ENCODE data around the gene RESP18. TPM values are rescaled to one million over a fixed set of nuclear protein-coding genes. Genes with fewer than 3 reads are reported as not detected.

The RESP18 gene
- total and polyA plus RNA-seq, 2 donors (not counting 1 experiment from before 2014, with no cell fraction given), result not detected

GRCh38 chr2:219278655-219279150, 53.8 kb downstream of the RESP18 start:
- H3K36me3 ChIP-seq (replicated peaks in 1 of 2; ENCODE audit: control extremely low read depth in 1 of 2, control insufficient read depth in 1 of 2, extremely low read depth in 1 of 2, insufficient read depth in 2 of 2, low read length in 1 of 2), result peaks cover 2 to 37% of the 10 kb centered on the region in 2 experiments
- intact Hi-C loops (cut with micrococcal nuclease), result loop anchor here (1.0 to 10.0 kb wide), 13 partner anchors 16 to 398 kb away; partner anchors contain the start of genes ABCB6, ANKZF1, ATG9A and CNPPD1
- H3K9ac ChIP-seq (ENCODE audit: low read length), result peak overlapping the region; percentile 65
- peaks cover 50% of the 10 kb centered on the region for H3K4me1 Mint-ChIP-seq
- peaks cover 32 to 48% of the 10 kb centered on the region in 2 donors for H3K4me1 ChIP-seq (ENCODE audit: control insufficient read depth in 2 of 2, insufficient read depth in 2 of 2, low read length in 2 of 2)
- H3K4me3 Mint-ChIP-seq, result peak overlapping the region; percentile 92
- H3K27me3 ChIP-seq (replicated peaks in 1 of 4; ENCODE audit: control extremely low read depth in 1 of 4, control insufficient read depth in 3 of 4, insufficient read depth in 4 of 4, low read length in 3 of 4), result no peaks in the 10 kb centered on the region
- peak overlapping the region; percentile 20 for H2AFZ ChIP-seq (ENCODE audit: insufficient read depth, low read depth, low read length, poor library complexity, severe bottlenecking)
- DNase-seq, result no peak
- H3K9me3 Mint-ChIP-seq (ENCODE audit: insufficient read depth), result no peaks in the 10 kb centered on the region
- H3K27me3 Mint-ChIP-seq, result no peaks in the 10 kb centered on the region
- no peak for ATAC-seq (ENCODE audit: low read depth)
- 0% methylated on average over 4 of the region's 9 CpGs for WGBS (ENCODE audit: insufficient coverage)
- H3K4me2 ChIP-seq (replicated peaks; ENCODE audit: low read depth, low read length, poor library complexity, severe bottlenecking), result peak overlapping the region; percentile 93
- peak overlapping the region; percentile 96 for H3K27ac Mint-ChIP-seq
- peak overlapping the region; percentile 98 to 100 for H3K27ac ChIP-seq (ENCODE audit: low read length in 2 of 2)
- POLR2A ChIA-PET, result interaction anchor here (0.6 to 7.2 kb wide), 18 partner anchors 12 to 405 kb away, joined by 3 to 106 read pairs (median 8); partner anchors contain the start of genes ABCB6, ANKZF1, ATG9A and CNPPD1
- peaks cover 32% of the 10 kb centered on the region for H4K20me1 ChIP-seq (ENCODE audit: control insufficient read depth, insufficient read depth, low read length, poor library complexity, severe bottlenecking)
- peak overlapping the region; percentile 46 to 77 (median 67) for H3K4me3 ChIP-seq (ENCODE audit: control extremely low read depth in 1 of 5, extremely low read depth in 1 of 5, insufficient read depth in 1 of 5, low read depth in 2 of 5, low read length in 4 of 5)
- TF ChIP-seq CTCF (IDR thresholded peaks at IDR 0.05) (no peak), EZH2 (IDR thresholded peaks at IDR 0.05; ENCODE audit: borderline replicate concordance, insufficient read depth, low read depth, low read length, poor library complexity, severe bottlenecking) (no peak)
- peaks cover 36% of the 10 kb centered on the region for H3K79me2 ChIP-seq (ENCODE audit: control insufficient read depth, insufficient read depth, low read length)
- no peaks in the 10 kb centered on the region for H3K9me3 ChIP-seq (ENCODE audit: control extremely low read depth in 1 of 3, control insufficient read depth in 2 of 3, insufficient read depth in 1 of 3, low read length in 2 of 3)
- CTCF ChIA-PET, result interaction anchor here (0.9 to 15.8 kb wide), 16 partner anchors 10 to 619 kb away, joined by 3 to 239 read pairs (median 10); partner anchors contain the start of genes ANKZF1, ATG9A, BCS1L and CNPPD1
